IMR-90 (cell line): ENCODE data around the gene CLEC2D.

Experiments used
- NFE2L2 ChIP-seq: fragments of 150-350 bp; IDR thresholded peaks from 2 replicates; pipeline ENCODE4 v1.6.1; 2016; ENCODE audit warnings: low read depth, mild to moderate bottlenecking, low read length
- POLR2A ChIP-seq: IDR thresholded peaks from 2 replicates; pipeline ENCODE4 v1.6.1; 2012; ENCODE audit warnings: mild to moderate bottlenecking, low read depth, low read length
- RCOR1 ChIP-seq: IDR thresholded peaks from 2 replicates; pipeline ENCODE4 v1.6.1; 2012; ENCODE audit warnings: mild to moderate bottlenecking, low read length, improper control_type of control experiment; ENCODE audit not compliant: insufficient replicate concordance
- TF ChIP-seq, protein P1 (sequence below): conservative IDR thresholded peaks from 2 replicates; pipeline ENCODE4 v1.5.1; 2012; ENCODE audit warnings: mild to moderate bottlenecking, low read depth, low read length, improper control_type of control experiment

DNA sequence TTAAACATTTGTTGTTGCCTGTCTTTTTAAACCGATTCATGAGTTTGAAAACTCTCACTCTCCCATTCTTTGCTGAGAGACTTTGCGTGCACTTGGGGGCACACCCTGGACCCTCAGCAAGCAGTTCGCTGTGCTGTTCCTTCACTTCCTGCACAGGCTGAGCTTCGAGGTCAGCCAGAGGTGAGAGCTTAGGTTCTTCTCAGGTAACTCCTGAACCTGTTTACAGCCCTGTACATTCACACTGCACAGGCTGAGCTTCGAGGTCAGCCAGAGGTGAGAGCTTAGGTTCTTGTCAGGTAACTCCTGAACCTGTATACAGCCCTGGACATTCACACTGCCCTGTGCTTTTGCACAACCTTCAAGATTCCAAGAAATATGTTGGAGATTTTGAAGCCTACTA, 73.1 kb downstream of the CLEC2D start:
- TF ChIP-seq, protein P1, sequence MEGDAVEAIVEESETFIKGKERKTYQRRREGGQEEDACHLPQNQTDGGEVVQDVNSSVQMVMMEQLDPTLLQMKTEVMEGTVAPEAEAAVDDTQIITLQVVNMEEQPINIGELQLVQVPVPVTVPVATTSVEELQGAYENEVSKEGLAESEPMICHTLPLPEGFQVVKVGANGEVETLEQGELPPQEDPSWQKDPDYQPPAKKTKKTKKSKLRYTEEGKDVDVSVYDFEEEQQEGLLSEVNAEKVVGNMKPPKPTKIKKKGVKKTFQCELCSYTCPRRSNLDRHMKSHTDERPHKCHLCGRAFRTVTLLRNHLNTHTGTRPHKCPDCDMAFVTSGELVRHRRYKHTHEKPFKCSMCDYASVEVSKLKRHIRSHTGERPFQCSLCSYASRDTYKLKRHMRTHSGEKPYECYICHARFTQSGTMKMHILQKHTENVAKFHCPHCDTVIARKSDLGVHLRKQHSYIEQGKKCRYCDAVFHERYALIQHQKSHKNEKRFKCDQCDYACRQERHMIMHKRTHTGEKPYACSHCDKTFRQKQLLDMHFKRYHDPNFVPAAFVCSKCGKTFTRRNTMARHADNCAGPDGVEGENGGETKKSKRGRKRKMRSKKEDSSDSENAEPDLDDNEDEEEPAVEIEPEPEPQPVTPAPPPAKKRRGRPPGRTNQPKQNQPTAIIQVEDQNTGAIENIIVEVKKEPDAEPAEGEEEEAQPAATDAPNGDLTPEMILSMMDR: no peak
- TF ChIP-seq POLR2A: no peak
- no peak for TF ChIP-seq RCOR1
- TF ChIP-seq NFE2L2: no peak
